CD14-positive monocyte (primary cell): ENCODE data around the gene B3GLCT. TPM values are rescaled to one million over a fixed set of nuclear protein-coding genes. Genes with fewer than 3 reads are reported as not detected.

ENCODE experiments used
- DNase-seq, 3 donors: peaks; one replicate each; pipeline ENCODE4 v3.0.0-alpha.2; 2011 to 2022
- H2AFZ ChIP-seq: 2 replicates; pipeline ENCODE4 v1.6.0; 2012; ENCODE audit warnings: mild to moderate bottlenecking, low read depth, low read length, inconsistent platforms; ENCODE audit not compliant: insufficient read depth, poor library complexity, severe bottlenecking
- H3K27ac ChIP-seq, 2 donors: 1 replicate in 1 of 2; 2 replicates in 1 of 2; pipeline ENCODE4 v1.5.1; 2012 to 2013; ENCODE audit warnings: low read length in 2 of 2, control low read depth in 1 of 2, inconsistent platforms in 1 of 2, low read depth in 1 of 2, mild to moderate bottlenecking in 1 of 2
- H3K27me3 ChIP-seq, 2 donors: one replicate each; pipeline versions ENCODE4 v1.6.0 to v1.6.1; 2011 to 2013; ENCODE audit warnings: low read length in 2 of 2; ENCODE audit not compliant: control insufficient read depth in 2 of 2, insufficient read depth in 2 of 2
- H3K36me3 ChIP-seq, 2 donors: replicated peaks in 1 of 2; 1 replicate in 1 of 2; 2 replicates in 1 of 2; pipeline versions ENCODE4 v1.5.1 to v1.6.1; 2012 to 2013; ENCODE audit warnings: low read length in 2 of 2, control low read depth in 1 of 2, inconsistent platforms in 1 of 2, mild to moderate bottlenecking in 1 of 2; ENCODE audit not compliant: insufficient read depth in 2 of 2, control insufficient read depth in 1 of 2
- H3K4me1 ChIP-seq, 2 donors: 1 replicate in 1 of 2; 2 replicates in 1 of 2; pipeline versions ENCODE4 v1.5.1 to v1.6.1; 2012 to 2013; ENCODE audit warnings: low read length in 2 of 2, control low read depth in 1 of 2, inconsistent platforms in 1 of 2, mild to moderate bottlenecking in 1 of 2, moderate library complexity in 1 of 2; ENCODE audit not compliant: insufficient read depth in 2 of 2, control insufficient read depth in 1 of 2
- H3K4me2 ChIP-seq: replicated peaks from 2 replicates; pipeline ENCODE3; 2012; ENCODE audit warnings: low read length, moderate library complexity, mild to moderate bottlenecking; ENCODE audit not compliant: poor library complexity, severe bottlenecking; ENCODE audit errors: extremely low read depth
- H3K4me3 ChIP-seq, 3 experiments: fragments of 200-600 bp in 1 of 3; sonication (generic) in 1 of 3; replicated peaks in 1 of 3; 1 replicate in 2 of 3; 2 replicates in 1 of 3; pipeline ENCODE4 v1.5.1; 2011 to 2013; ENCODE audit warnings: low read length in 3 of 3, mild to moderate bottlenecking in 3 of 3, control low read depth in 2 of 3, low read depth in 2 of 3, inconsistent platforms in 1 of 3, moderate library complexity in 1 of 3
- H3K79me2 ChIP-seq: 2 replicates; pipeline ENCODE4 v1.6.0; 2012; ENCODE audit warnings: mild to moderate bottlenecking, control low read depth, inconsistent platforms, low read length, moderate library complexity; ENCODE audit not compliant: insufficient read depth
- H3K9ac ChIP-seq: 2 replicates; pipeline ENCODE4 v1.6.0; 2017; ENCODE audit warnings: low read length, mild to moderate bottlenecking; ENCODE audit not compliant: insufficient read depth, poor library complexity, severe bottlenecking
- H3K9me3 ChIP-seq, 2 donors: replicated peaks in 1 of 2; 1 replicate in 1 of 2; 2 replicates in 1 of 2; pipeline versions ENCODE4 v1.5.1 to v1.6.1; 2012 to 2013; ENCODE audit warnings: low read length in 2 of 2, control low read depth in 1 of 2; ENCODE audit not compliant: control insufficient read depth in 1 of 2, insufficient read depth in 1 of 2
- H4K20me1 ChIP-seq: 2 replicates; pipeline ENCODE4 v1.6.0; 2012; ENCODE audit warnings: mild to moderate bottlenecking, low read length, control low read depth, moderate library complexity; ENCODE audit not compliant: insufficient read depth
- H3K27ac Mint-ChIP-seq, 7 donors: one replicate each; pipeline ENCODE4 v1.8.0; 2020; ENCODE audit warnings: mild to moderate bottlenecking in 7 of 7, mixed read lengths in 7 of 7, moderate library complexity in 6 of 7, inconsistent platforms in 2 of 7
- H3K27me3 Mint-ChIP-seq, 3 donors: one replicate each; pipeline ENCODE4 v1.8.0; 2021 to 2022; ENCODE audit warnings: low read depth in 3 of 3, mild to moderate bottlenecking in 3 of 3, mixed read lengths in 3 of 3, moderate library complexity in 3 of 3, inconsistent platforms in 1 of 3
- H3K36me3 Mint-ChIP-seq, 2 donors: one replicate each; pipeline ENCODE4 v1.8.0; 2020; ENCODE audit warnings: mixed read lengths in 2 of 2, inconsistent platforms in 1 of 2, mild to moderate bottlenecking in 1 of 2
- H3K4me1 Mint-ChIP-seq: one replicate; pipeline ENCODE4 v1.8.0; 2020; ENCODE audit warnings: mild to moderate bottlenecking, mixed read lengths
- H3K4me3 Mint-ChIP-seq, 2 donors: one replicate each; pipeline ENCODE4 v1.8.0; 2020; ENCODE audit warnings: mild to moderate bottlenecking in 2 of 2, mixed read lengths in 2 of 2, moderate library complexity in 1 of 2
- H3K9me3 Mint-ChIP-seq, 7 donors: one replicate each; pipeline ENCODE4 v1.8.0; 2020 to 2022; ENCODE audit warnings: mixed read lengths in 7 of 7, mild to moderate bottlenecking in 6 of 7, moderate library complexity in 6 of 7, inconsistent platforms in 2 of 7
- WGBS: methylation state at CpG from one replicate; pipeline ENCODE4 v1.1.5; 2013; ENCODE audit warnings: missing lambda C conversion rate; ENCODE audit not compliant: insufficient coverage; 5-methylcytosine and 5-hydroxymethylcytosine counted together
- intact Hi-C, 2 donors: fragments of 100-400 bp; cut with micrococcal nuclease; formaldehyde crosslinking; loops; one replicate each; pipeline versions ENCODE4 v1.15.0 to v1.15.1; 2023
- polyA plus RNA-seq, 3 donors: library from polyadenylated mRNA; depleted of rRNA in 1 of 3; unstranded in 2 of 3; stranded (reverse) in 1 of 3; fragments of 300-500 nt in 2 of 3; fragments of >200 nt in 1 of 3; fragmentation: Illumina TruSeq in 2 of 3; gene quantifications; 1 replicate in 2 of 3; 2 replicates in 1 of 3; pipeline ENCODE4 v1.2.3, GENCODE V29; 2012 to 2021
- TF ChIP-seq, protein P1 (sequence below): fragments of 200-600 bp; IDR thresholded peaks from one replicate; pipeline ENCODE4 v1.8.0; 2022; ENCODE audit warnings: antibody characterized with exemption, mild to moderate bottlenecking

The B3GLCT gene
- polyA plus RNA-seq, 3 donors = 0.63 to 2.0 (median 2.0) TPM

DNA sequence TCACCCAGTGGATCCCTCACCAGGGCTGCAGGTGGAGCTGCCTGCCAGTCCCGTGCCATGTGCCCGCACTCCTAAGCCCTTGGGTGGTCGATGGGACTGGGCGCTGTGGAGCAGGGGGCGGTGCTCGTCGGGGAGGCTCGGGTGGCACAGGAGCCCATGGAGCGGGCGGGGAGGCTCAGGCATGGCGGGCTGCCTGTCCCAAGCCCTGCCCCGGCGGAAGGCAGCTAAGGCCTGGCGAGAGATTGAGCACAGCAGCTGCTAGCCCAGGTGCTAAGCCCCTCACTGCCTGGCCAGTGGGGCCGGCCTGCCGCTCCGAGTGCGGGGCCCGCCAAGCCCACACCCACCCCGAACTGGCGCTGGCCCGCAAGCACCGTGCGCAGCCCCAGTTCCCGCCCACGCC lies 16.8 kb upstream of the B3GLCT start:
- DNase-seq = no peak
- WGBS = 97% methylated on average over 19 of the region's 26 CpGs

DNA sequence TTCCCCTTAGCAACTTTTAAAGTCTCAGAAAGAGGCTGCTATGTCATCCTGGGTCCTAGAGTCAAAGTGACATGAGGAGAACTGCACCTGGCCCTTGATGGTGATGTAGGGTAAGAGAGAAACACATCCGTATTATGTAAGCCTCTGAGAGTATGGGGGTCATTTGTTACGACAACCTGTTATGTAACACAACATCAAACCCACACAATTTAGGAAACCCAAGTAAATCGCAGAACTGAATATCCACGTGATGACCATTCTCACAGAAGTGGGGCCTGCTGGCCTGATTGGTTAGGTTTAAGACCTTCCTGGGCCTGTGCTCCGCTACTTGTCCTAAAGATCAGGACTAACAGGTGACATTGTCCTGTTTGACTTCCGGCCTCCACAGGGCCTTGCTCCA lies 15.3 kb upstream of the B3GLCT start:
- H3K36me3 Mint-ChIP-seq = no peaks in the 10 kb centered on the region
- no peaks in the 10 kb centered on the region for H3K9me3 ChIP-seq
- H3K4me3 ChIP-seq = no peak overlapping the region
- H3K4me1 ChIP-seq = no peaks in the 10 kb centered on the region
- 59% methylated on average over 3 of the region's 6 CpGs for WGBS
- intact Hi-C loops = no loop called here
- H3K79me2 ChIP-seq = no peaks in the 10 kb centered on the region
- peaks cover 0 to 2% (median 1%) of the 10 kb centered on the region in 3 donors for H3K27me3 Mint-ChIP-seq
- TF ChIP-seq, protein P1, sequence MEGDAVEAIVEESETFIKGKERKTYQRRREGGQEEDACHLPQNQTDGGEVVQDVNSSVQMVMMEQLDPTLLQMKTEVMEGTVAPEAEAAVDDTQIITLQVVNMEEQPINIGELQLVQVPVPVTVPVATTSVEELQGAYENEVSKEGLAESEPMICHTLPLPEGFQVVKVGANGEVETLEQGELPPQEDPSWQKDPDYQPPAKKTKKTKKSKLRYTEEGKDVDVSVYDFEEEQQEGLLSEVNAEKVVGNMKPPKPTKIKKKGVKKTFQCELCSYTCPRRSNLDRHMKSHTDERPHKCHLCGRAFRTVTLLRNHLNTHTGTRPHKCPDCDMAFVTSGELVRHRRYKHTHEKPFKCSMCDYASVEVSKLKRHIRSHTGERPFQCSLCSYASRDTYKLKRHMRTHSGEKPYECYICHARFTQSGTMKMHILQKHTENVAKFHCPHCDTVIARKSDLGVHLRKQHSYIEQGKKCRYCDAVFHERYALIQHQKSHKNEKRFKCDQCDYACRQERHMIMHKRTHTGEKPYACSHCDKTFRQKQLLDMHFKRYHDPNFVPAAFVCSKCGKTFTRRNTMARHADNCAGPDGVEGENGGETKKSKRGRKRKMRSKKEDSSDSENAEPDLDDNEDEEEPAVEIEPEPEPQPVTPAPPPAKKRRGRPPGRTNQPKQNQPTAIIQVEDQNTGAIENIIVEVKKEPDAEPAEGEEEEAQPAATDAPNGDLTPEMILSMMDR = no peak
- H3K27me3 ChIP-seq = no peaks in the 10 kb centered on the region
- no peak overlapping the region for H3K9ac ChIP-seq
- H3K4me3 Mint-ChIP-seq = no peak overlapping the region
- H3K27ac ChIP-seq = no peak overlapping the region
- no peak overlapping the region for H3K27ac Mint-ChIP-seq
- peaks cover 5% of the 10 kb centered on the region for H3K4me1 Mint-ChIP-seq
- no peaks in the 10 kb centered on the region for H4K20me1 ChIP-seq
- no peak overlapping the region for H3K4me2 ChIP-seq
- no peak overlapping the region for H2AFZ ChIP-seq
- no peaks in the 10 kb centered on the region for H3K36me3 ChIP-seq
- no peak for DNase-seq
- H3K9me3 Mint-ChIP-seq = peaks cover 0 to 7% (median 4%) of the 10 kb centered on the region in 7 donors

More for the DNA sequence above, 16.8 kb upstream of the B3GLCT start:
- no peaks in the 10 kb centered on the region for H3K4me1 ChIP-seq
- no peaks in the 10 kb centered on the region for H4K20me1 ChIP-seq
- H3K4me2 ChIP-seq = no peak overlapping the region
- H2AFZ ChIP-seq = no peak overlapping the region
- no peaks in the 10 kb centered on the region for H3K9me3 ChIP-seq
- H3K79me2 ChIP-seq = no peaks in the 10 kb centered on the region
- no peaks in the 10 kb centered on the region for H3K36me3 Mint-ChIP-seq
- no peak overlapping the region for H3K9ac ChIP-seq
- intact Hi-C loops = no loop called here
- no peak overlapping the region for H3K27ac ChIP-seq
- H3K4me1 Mint-ChIP-seq = peaks cover 8% of the 10 kb centered on the region
- H3K4me3 Mint-ChIP-seq = no peak overlapping the region
- no peaks in the 10 kb centered on the region for H3K36me3 ChIP-seq
- H3K27me3 Mint-ChIP-seq = peaks cover 0 to 5% (median 0%) of the 10 kb centered on the region in 3 donors
- TF ChIP-seq, protein P1 = no peak
- no peak overlapping the region for H3K4me3 ChIP-seq
- no peak overlapping the region for H3K27ac Mint-ChIP-seq
- H3K9me3 Mint-ChIP-seq = peaks cover under 1 to 7% (median 3%) of the 10 kb centered on the region in 7 donors
- H3K27me3 ChIP-seq = no peaks in the 10 kb centered on the region
